ENCODE results near the gene CIRBP.

- TF ChIP-seq CTCF (conservative IDR thresholded peaks at IDR 0.05 in 1 of 2, IDR thresholded peaks at IDR 0.05 in 1 of 2; ENCODE audit: low read depth in 1 of 2, low read length in 2 of 2) (no peak), EZH2 (IDR thresholded peaks at IDR 0.05; ENCODE audit: low read length, missing control alignments) (no peak)
These were observed 2.6 kb downstream of the CIRBP start for GRCh38 chr19:1271528-1272422.
